ENCODE results near the gene KAT6B. TPM values are rescaled to one million over a fixed set of nuclear protein-coding genes. Genes with fewer than 3 reads are reported as not detected.
"Not testable (repeated sequence)": the region's sequence is repeated elsewhere in the genome, so short reads cannot be mapped to it uniquely, and the experiment has no call there.

KAT6B gene
- total RNA-seq, 1 donor: 38.5 TPM

- peak in 2 of 3 donors; percentile 39 to 46 for DNase-seq (ENCODE audit: low read depth in 2 of 3, low spot score in 2 of 3)
Observed at GRCh38 chr10:74913377-74913979, 87.1 kb downstream of the KAT6B start.

- no peak for DNase-seq (ENCODE audit: low read depth in 2 of 3, low spot score in 2 of 3)
Observed at GRCh38 chr10:74916283-74916682, 89.9 kb downstream of the KAT6B start.

- no peak for DNase-seq (ENCODE audit: low read depth in 2 of 3, low spot score in 2 of 3)
Observed at GRCh38 chr10:74917481-74918077, 91.2 kb downstream of the KAT6B start.

- no peak for DNase-seq (ENCODE audit: low read depth in 2 of 3, low spot score in 2 of 3)
Observed at GRCh38 chr10:74919671-74920070, 93.3 kb downstream of the KAT6B start.

GRCh38 chr10:74921070-74921469, 94.7 kb downstream of the KAT6B start:
- not testable (repeated sequence) for DNase-seq (ENCODE audit: low read depth in 2 of 3, low spot score in 2 of 3)

- no peak for DNase-seq (ENCODE audit: low read depth in 2 of 3, low spot score in 2 of 3)
Observed at GRCh38 chr10:74921744-74922143, 95.3 kb downstream of the KAT6B start.

- no peak for DNase-seq (ENCODE audit: low read depth in 2 of 3, low spot score in 2 of 3)
Observed at GRCh38 chr10:74922921-74923320, 96.5 kb downstream of the KAT6B start.

GRCh38 chr10:74923556-74923955, 97.2 kb downstream of the KAT6B start:
- DNase-seq (ENCODE audit: low read depth in 2 of 3, low spot score in 2 of 3): peak in 2 of 3 donors; percentile 37 to 69

GRCh38 chr10:74924251-74924963, 98.0 kb downstream of the KAT6B start:
- no peak for DNase-seq (ENCODE audit: low read depth in 2 of 3, low spot score in 2 of 3)

- no peak for DNase-seq (ENCODE audit: low read depth in 2 of 3, low spot score in 2 of 3)
Observed at GRCh38 chr10:74925291-74925690, 98.9 kb downstream of the KAT6B start.

- no peak for DNase-seq (ENCODE audit: low read depth in 2 of 3, low spot score in 2 of 3)
Observed at GRCh38 chr10:74925708-74926107, 99.3 kb downstream of the KAT6B start.

GRCh38 chr10:74926791-74927585, 100.6 kb downstream of the KAT6B start:
- DNase-seq (ENCODE audit: low read depth in 2 of 3, low spot score in 2 of 3): no peak

GRCh38 chr10:74927701-74928100, 101.3 kb downstream of the KAT6B start:
- no peak for DNase-seq (ENCODE audit: low read depth in 2 of 3, low spot score in 2 of 3)

- no peak for DNase-seq (ENCODE audit: low read depth in 2 of 3, low spot score in 2 of 3)
Observed at GRCh38 chr10:74928742-74929191, 102.4 kb downstream of the KAT6B start.

GRCh38 chr10:74929197-74929596, 102.8 kb downstream of the KAT6B start:
- no peak for DNase-seq (ENCODE audit: low read depth in 2 of 3, low spot score in 2 of 3)

GRCh38 chr10:74930965-74931364, 104.6 kb downstream of the KAT6B start:
- peak in 1 of 3 donors; percentile 20 for DNase-seq (ENCODE audit: low read depth in 2 of 3, low spot score in 2 of 3)

- DNase-seq (ENCODE audit: low read depth in 2 of 3, low spot score in 2 of 3): no peak
Observed at GRCh38 chr10:74932648-74933047, 106.2 kb downstream of the KAT6B start.

- no peak for DNase-seq (ENCODE audit: low read depth in 2 of 3, low spot score in 2 of 3)
Observed at GRCh38 chr10:74934100-74934812, 107.9 kb downstream of the KAT6B start.

- no peak for DNase-seq (ENCODE audit: low read depth in 2 of 3, low spot score in 2 of 3)
Observed at GRCh38 chr10:74936577-74937265, 110.3 kb downstream of the KAT6B start.

Measured in hematopoietic multipotent progenitor cell (in vitro differentiated cells).